ENCODE data around the gene FBXW5. TPM values are rescaled to one million over a fixed set of nuclear protein-coding genes. Genes with fewer than 3 reads are reported as not detected.

FBXW5 gene
- total and polyA plus RNA-seq, 9 of the 15 experiments (the other 6 are each of a cell fraction or from before 2014, with no cell fraction given): 0.21 to 128 (median 37.0) TPM

DNA sequence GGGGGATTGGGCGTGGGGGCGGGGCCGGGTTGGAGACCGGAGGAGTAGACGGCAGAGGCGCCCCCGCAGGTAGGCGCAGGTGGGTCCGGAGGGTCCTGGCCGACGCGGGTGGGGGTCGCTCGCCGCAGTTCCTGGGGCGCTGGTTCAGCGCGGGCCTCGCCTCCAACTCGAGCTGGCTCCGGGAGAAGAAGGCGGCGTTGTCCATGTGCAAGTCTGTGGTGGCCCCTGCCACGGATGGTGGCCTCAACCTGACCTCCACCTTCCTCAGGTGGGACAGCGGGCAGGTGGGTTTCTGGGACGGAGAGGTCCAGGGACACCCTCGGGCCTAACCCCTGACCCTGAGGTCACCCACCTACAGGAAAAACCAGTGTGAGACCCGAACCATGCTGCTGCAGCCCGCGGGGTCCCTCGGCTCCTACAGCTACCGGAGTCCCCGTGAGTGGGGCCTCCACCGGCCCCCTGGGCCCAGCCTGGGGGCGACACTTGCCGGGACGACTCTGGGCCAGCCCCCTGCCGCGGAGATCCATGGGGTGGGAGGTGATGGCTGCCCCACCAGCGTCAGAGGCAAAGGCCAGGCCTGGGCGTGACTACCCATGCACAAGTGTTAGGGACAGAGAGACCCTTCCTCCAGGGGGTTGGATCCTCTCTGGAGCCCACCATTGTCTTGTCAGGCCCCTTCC is 34.5 kb upstream of the FBXW5 start (continued):
- TF ChIP-seq, protein P1, sequence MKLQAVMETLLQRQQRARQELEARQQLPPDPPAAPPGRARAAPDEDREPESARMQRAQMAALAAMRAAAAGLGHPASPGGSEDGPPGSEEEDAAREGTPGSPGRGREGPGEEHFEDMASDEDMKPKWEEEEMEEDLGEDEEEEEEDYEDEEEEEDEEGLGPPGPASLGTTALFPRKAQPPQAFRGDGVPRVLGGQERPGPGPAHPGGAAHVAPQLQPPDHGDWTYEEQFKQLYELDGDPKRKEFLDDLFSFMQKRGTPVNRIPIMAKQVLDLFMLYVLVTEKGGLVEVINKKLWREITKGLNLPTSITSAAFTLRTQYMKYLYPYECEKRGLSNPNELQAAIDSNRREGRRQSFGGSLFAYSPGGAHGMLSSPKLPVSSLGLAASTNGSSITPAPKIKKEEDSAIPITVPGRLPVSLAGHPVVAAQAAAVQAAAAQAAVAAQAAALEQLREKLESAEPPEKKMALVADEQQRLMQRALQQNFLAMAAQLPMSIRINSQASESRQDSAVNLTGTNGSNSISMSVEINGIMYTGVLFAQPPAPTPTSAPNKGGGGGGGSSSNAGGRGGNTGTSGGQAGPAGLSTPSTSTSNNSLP (IDR thresholded peaks at IDR 0.05; ENCODE audit: borderline replicate concordance, low read depth, low read length): no peak
- no peak for TF ChIP-seq ZNF12 (CRISPR knock-in tag; IDR thresholded peaks at IDR 0.05)
- TF ChIP-seq MTA1 (IDR thresholded peaks at IDR 0.05; ENCODE audit: borderline replicate concordance): no peak
- TF ChIP-seq ARID1B (IDR thresholded peaks at IDR 0.05): no peak
- no peak for TF ChIP-seq ZNF3 (CRISPR knock-in tag; IDR thresholded peaks at IDR 0.05)
- TF ChIP-seq L3MBTL2 (IDR thresholded peaks at IDR 0.05): peak; percentile 26; the same call in 1 of the 2 replicates
- no peak for TF ChIP-seq SMC3 (conservative IDR thresholded peaks at IDR 0.05; ENCODE audit: insufficient read depth, low read depth, low read length)
- TF ChIP-seq, protein P2, sequence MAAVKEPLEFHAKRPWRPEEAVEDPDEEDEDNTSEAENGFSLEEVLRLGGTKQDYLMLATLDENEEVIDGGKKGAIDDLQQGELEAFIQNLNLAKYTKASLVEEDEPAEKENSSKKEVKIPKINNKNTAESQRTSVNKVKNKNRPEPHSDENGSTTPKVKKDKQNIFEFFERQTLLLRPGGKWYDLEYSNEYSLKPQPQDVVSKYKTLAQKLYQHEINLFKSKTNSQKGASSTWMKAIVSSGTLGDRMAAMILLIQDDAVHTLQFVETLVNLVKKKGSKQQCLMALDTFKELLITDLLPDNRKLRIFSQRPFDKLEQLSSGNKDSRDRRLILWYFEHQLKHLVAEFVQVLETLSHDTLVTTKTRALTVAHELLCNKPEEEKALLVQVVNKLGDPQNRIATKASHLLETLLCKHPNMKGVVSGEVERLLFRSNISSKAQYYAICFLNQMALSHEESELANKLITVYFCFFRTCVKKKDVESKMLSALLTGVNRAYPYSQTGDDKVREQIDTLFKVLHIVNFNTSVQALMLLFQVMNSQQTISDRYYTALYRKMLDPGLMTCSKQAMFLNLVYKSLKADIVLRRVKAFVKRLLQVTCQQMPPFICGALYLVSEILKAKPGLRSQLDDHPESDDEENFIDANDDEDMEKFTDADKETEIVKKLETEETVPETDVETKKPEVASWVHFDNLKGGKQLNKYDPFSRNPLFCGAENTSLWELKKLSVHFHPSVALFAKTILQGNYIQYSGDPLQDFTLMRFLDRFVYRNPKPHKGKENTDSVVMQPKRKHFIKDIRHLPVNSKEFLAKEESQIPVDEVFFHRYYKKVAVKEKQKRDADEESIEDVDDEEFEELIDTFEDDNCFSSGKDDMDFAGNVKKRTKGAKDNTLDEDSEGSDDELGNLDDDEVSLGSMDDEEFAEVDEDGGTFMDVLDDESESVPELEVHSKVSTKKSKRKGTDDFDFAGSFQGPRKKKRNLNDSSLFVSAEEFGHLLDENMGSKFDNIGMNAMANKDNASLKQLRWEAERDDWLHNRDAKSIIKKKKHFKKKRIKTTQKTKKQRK (IDR thresholded peaks at IDR 0.05; ENCODE audit: borderline replicate concordance, low read depth, low read length): no peak
- TF ChIP-seq, protein P3, sequence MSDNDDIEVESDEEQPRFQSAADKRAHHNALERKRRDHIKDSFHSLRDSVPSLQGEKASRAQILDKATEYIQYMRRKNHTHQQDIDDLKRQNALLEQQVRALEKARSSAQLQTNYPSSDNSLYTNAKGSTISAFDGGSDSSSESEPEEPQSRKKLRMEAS (CRISPR knock-in tag; IDR thresholded peaks at IDR 0.05): peak; percentile 40; the same call in 1 of the 2 replicates
- TF ChIP-seq MYBL2 (IDR thresholded peaks at IDR 0.05; ENCODE audit: low read depth): no peak
- no peak for TF ChIP-seq MYBL2 (CRISPR knock-in tag; IDR thresholded peaks at IDR 0.05; ENCODE audit: borderline replicate concordance)
- TF ChIP-seq SAP30 (IDR thresholded peaks at IDR 0.05; ENCODE audit: borderline replicate concordance, insufficient read depth, low read depth, low read length, poor library complexity, severe bottlenecking): no peak
- no peak for TF ChIP-seq ZC3H4 (CRISPR knock-in tag; IDR thresholded peaks at IDR 0.05; ENCODE audit: borderline replicate concordance)
- TF ChIP-seq NFATC3 (IDR thresholded peaks at IDR 0.05): no peak
- TF ChIP-seq MYC (IDR thresholded peaks at IDR 0.05; ENCODE audit: low read depth, low read length): no peak
- no peak for TF ChIP-seq MYC (CRISPR knock-in tag; IDR thresholded peaks at IDR 0.05; ENCODE audit: borderline replicate concordance, low read depth)
- TF ChIP-seq TOE1 (IDR thresholded peaks at IDR 0.05; ENCODE audit: borderline replicate concordance): no peak
- no peak for TF ChIP-seq TOE1 (CRISPR knock-in tag; IDR thresholded peaks at IDR 0.05; ENCODE audit: borderline replicate concordance, low read depth)
- no peak for TF ChIP-seq TCFL5 (CRISPR knock-in tag; conservative IDR thresholded peaks at IDR 0.05)
- no peak for TF ChIP-seq ZNF263 (CRISPR knock-in tag; IDR thresholded peaks at IDR 0.05; ENCODE audit: borderline replicate concordance)
- no peak for TF ChIP-seq KAT2B (IDR thresholded peaks at IDR 0.05; ENCODE audit: low read depth, low read length)
- TF ChIP-seq SLC30A9 (CRISPR knock-in tag; IDR thresholded peaks at IDR 0.05): no peak
- TF ChIP-seq CXXC5 (CRISPR knock-in tag; IDR thresholded peaks at IDR 0.05): 0 out of 2 replicates have a peak, but pooled peaks have one; percentile 12
- no peak for TF ChIP-seq TBL1XR1 (IDR thresholded peaks at IDR 0.05; ENCODE audit: low read length in 2 of 2)

All from K562 (cell line).